ENCODE data around the gene USP6NL. TPM values are rescaled to one million over a fixed set of nuclear protein-coding genes. Genes with fewer than 3 reads are reported as not detected.

Gene USP6NL
- total RNA-seq, 1 experiment from 2014 or later, result 38.7 TPM

DNA sequence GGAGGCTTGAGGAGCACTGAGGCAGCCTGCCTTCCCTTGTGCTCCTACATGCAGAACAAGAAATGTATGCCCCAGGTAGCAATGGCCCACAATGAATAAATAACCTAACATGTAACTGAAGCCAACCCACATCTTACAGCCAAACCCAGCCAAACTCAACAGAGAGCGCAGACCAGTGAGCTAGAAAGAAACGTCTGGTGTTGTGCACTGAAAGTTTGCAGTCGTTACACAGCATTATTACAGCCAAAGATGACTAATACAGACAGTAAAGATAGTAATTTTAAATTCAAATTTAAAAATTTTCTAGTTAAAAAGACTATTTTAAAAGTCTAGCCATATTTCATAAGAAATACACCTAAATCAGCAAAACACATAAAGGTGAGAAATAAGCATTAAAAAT lies 11.2 kb downstream of the USP6NL start:
- intact Hi-C loops (cut with micrococcal nuclease; ENCODE audit: unreplicated experiment), result no loop called here
- H3K36me3 ChIP-seq (ENCODE audit: insufficient read depth, low read length, poor library complexity, severe bottlenecking), result no peaks in the 10 kb centered on the region
- no TSS peak for BruUV-seq (replicated peaks)
- no peak overlapping the region for H3K4me3 ChIP-seq (ENCODE audit: low read depth, low read length, poor library complexity, severe bottlenecking)
- TF ChIP-seq, protein P1, sequence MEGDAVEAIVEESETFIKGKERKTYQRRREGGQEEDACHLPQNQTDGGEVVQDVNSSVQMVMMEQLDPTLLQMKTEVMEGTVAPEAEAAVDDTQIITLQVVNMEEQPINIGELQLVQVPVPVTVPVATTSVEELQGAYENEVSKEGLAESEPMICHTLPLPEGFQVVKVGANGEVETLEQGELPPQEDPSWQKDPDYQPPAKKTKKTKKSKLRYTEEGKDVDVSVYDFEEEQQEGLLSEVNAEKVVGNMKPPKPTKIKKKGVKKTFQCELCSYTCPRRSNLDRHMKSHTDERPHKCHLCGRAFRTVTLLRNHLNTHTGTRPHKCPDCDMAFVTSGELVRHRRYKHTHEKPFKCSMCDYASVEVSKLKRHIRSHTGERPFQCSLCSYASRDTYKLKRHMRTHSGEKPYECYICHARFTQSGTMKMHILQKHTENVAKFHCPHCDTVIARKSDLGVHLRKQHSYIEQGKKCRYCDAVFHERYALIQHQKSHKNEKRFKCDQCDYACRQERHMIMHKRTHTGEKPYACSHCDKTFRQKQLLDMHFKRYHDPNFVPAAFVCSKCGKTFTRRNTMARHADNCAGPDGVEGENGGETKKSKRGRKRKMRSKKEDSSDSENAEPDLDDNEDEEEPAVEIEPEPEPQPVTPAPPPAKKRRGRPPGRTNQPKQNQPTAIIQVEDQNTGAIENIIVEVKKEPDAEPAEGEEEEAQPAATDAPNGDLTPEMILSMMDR (conservative IDR thresholded peaks at IDR 0.05; ENCODE audit: low read depth, low read length), result no peak
- no peak for TF ChIP-seq EZH2 (IDR thresholded peaks at IDR 0.05; ENCODE audit: borderline replicate concordance, low read depth, low read length, poor library complexity, severe bottlenecking)
- POLR2A ChIA-PET (ENCODE audit: low non-redundant PET), result interaction anchor here (0.6 kb wide), 1 partner anchor 1602 kb away, joined by 3 read pairs; no protein-coding TSS in a partner anchor
- peaks cover 58% of the 10 kb centered on the region for H3K4me1 ChIP-seq (ENCODE audit: insufficient read depth, low read length, poor library complexity, severe bottlenecking)
- H3K27me3 ChIP-seq (replicated peaks; ENCODE audit: insufficient read depth, low read depth, low read length, poor library complexity), result no peaks in the 10 kb centered on the region
- DNase-seq (ENCODE audit: low spot score), result no peak
- CTCF ChIA-PET, result no interaction called here
- H3K27ac ChIP-seq (ENCODE audit: low read depth, low read length, poor library complexity, severe bottlenecking), result no peak overlapping the region
- no peaks in the 10 kb centered on the region for H3K9me3 ChIP-seq (ENCODE audit: low read depth, low read length, poor library complexity, severe bottlenecking)

DNA sequence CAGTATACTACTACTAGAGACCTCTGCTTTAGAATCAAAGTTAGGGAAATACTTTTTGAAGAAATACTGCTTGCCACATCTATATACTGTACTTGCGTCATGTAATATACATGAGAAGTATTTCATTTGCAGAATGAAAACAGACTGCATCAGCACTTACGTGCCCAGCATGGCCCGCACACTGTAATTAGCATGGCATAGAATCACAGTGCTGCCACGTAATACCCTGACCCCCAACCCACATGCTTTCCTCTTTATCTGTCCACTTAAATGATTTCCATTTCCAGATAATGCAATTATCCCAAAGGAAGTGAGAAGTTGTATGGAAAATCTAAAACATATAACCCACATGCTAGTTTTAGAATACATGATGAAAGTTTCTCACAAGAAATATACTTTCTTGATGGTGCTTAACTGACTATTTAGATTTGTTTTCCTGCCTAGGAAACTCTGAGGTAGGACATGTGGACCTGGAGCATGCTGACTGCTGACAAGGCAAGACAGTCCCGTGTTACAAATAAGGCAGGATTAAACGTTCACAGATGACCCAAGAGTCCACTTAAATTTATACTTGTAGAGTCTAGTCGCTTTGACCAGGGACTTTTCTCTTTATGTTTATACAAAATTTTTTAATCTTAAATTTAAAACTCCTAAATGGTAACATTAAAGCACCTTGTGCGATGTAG lies 12.6 kb downstream of the USP6NL start:
- DNase-seq (ENCODE audit: low spot score), result peak; percentile 39
- intact Hi-C loops (cut with micrococcal nuclease; ENCODE audit: unreplicated experiment), result no loop called here
- Histone ChIP-seq H3K36me3 (ENCODE audit: insufficient read depth, low read length, poor library complexity, severe bottlenecking) (no peaks in the 10 kb centered on the region), H3K9me3 (ENCODE audit: low read depth, low read length, poor library complexity, severe bottlenecking) (no peaks in the 10 kb centered on the region), H3K4me1 (ENCODE audit: insufficient read depth, low read length, poor library complexity, severe bottlenecking) (peaks cover 59% of the 10 kb centered on the region), H3K27ac (ENCODE audit: low read depth, low read length, poor library complexity, severe bottlenecking) (peak overlapping the region; percentile 5), H3K27me3 (replicated peaks; ENCODE audit: insufficient read depth, low read depth, low read length, poor library complexity) (no peaks in the 10 kb centered on the region), H3K4me3 (ENCODE audit: low read depth, low read length, poor library complexity, severe bottlenecking) (no peak overlapping the region)
- no TSS peak for BruUV-seq (replicated peaks)
- TF ChIP-seq, protein P1 (conservative IDR thresholded peaks at IDR 0.05; ENCODE audit: low read depth, low read length), result no peak
- no peak for TF ChIP-seq EZH2 (IDR thresholded peaks at IDR 0.05; ENCODE audit: borderline replicate concordance, low read depth, low read length, poor library complexity, severe bottlenecking)
- CTCF ChIA-PET, result no interaction called here
- POLR2A ChIA-PET (ENCODE audit: low non-redundant PET), result no interaction called here

DNA sequence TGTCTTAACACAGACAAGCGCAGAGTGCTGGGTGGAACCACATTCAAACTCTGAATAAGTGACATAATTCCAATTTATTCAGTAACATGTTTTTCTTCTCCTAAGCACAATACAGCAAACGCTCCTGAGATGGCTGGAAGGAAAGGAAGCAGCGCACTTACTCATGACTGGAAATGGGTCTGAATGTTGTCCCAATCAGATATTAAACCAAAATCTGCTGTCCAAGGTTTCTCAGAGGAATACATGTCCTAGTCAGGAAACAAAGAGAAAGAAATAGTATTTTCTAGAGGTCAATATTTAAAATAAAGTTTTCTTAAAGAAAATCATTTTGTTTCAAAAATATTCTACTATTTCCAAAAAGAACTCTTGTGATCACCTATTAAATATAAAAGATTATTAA lies 14.0 kb downstream of the USP6NL start:
- BruUV-seq (replicated peaks), result no TSS peak
- TF ChIP-seq, protein P1 (conservative IDR thresholded peaks at IDR 0.05; ENCODE audit: low read depth, low read length), result no peak
- no peak for TF ChIP-seq EZH2 (IDR thresholded peaks at IDR 0.05; ENCODE audit: borderline replicate concordance, low read depth, low read length, poor library complexity, severe bottlenecking)
- Histone ChIP-seq H3K36me3 (ENCODE audit: insufficient read depth, low read length, poor library complexity, severe bottlenecking) (no peaks in the 10 kb centered on the region), H3K27ac (ENCODE audit: low read depth, low read length, poor library complexity, severe bottlenecking) (no peak overlapping the region), H3K9me3 (ENCODE audit: low read depth, low read length, poor library complexity, severe bottlenecking) (no peaks in the 10 kb centered on the region), H3K27me3 (replicated peaks; ENCODE audit: insufficient read depth, low read depth, low read length, poor library complexity) (no peaks in the 10 kb centered on the region), H3K4me1 (ENCODE audit: insufficient read depth, low read length, poor library complexity, severe bottlenecking) (peaks cover 59% of the 10 kb centered on the region), H3K4me3 (ENCODE audit: low read depth, low read length, poor library complexity, severe bottlenecking) (no peak overlapping the region)
- no peak for DNase-seq (ENCODE audit: low spot score)
- CTCF ChIA-PET, result no interaction called here
- intact Hi-C loops (cut with micrococcal nuclease; ENCODE audit: unreplicated experiment), result no loop called here
- POLR2A ChIA-PET (ENCODE audit: low non-redundant PET), result interaction anchor here (0.6 kb wide), 1 partner anchor 74 kb away, joined by 7 read pairs; no protein-coding TSS in a partner anchor

Measured in A673 (cell line).